ENCODE measurements around the gene SLC39A3.

The SLC39A3 gene

DNA sequence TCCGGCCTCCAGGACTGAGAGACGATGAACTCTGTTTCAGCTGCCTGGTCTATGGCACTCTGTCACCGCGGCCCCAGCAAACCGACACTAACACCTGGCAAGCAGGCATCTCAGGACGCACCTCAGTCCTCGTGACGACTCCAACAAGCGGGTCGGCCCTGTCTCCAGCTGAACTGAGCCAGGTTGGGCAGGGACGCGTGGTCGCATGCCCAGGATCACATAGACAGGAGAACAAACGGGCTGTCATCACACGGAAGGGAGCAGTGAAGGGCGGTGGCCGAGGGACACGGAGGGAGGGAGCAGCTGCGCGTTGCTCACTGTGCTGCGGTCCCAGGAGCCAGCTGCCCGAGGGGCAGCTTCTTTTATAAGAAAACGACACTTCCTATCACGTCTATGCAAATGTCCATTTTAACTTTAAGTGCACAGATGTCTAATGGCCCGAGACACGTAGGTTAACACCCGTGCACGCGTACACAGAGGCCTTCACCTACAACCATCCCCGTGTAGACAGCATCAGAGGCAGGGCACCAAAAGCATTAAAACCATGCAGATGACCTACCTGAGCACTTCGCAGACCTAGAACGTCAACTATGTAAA is 34.4 kb upstream of the SLC39A3 start:
- CTCF ChIA-PET: interaction anchor here (1.1 kb wide), 1 partner anchor 38 kb away, joined by 3 read pairs; no protein-coding TSS in a partner anchor

DNA sequence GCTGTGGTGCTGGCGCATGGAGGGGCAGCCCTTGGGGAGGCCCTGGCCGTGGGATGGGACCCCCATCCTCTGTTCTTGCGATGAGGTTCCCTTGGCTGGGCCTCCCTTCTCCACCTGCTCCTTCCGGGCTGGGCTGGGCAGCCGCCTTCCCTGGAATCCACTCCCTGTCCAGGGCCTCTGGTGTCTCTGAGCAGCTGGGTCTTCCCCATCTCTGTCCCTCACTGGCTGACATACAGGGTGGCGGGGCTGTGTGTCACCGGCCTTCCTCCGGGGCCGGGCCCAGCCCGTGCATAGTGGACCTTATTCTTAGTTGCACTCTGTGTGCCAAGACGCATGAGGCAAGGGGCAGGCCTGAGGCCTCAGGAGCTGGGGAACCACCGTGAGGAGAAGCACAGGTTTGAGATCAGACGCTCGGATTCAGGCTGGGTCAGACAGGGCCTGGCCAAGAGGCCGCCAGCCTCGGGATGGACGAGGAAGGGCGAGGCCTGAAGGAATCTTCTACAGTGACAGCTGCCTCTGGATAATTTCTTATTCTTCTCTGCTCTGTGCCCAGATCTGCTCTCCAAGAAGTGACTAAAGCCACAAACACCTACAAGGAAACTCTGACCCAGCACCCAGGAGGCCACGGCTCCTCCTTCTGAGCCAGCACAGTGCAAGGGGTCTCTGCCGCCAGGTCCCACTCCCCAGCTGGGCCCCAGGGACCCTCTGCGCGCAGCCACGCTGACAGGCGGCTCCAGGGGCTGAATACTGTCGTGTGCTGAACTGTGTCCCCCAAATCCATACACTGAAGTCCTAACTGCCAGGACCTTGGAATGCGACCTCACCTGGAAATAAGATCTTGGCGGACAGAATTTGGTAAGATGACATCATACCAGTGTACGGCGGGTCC is 32.2 kb upstream of the SLC39A3 start:
- ChIA-PET POLR2A (no interaction called here), CTCF (interaction anchor here (0.8 to 3.1 kb wide), 2 partner anchors 9 to 23 kb away, joined by 3 to 26 read pairs; no protein-coding TSS in a partner anchor)
- H3K27me3 ChIP-seq (replicated peaks in 2 of 5; ENCODE audit: control insufficient read depth in 4 of 5, insufficient read depth in 5 of 5, low read length in 4 of 5): no peaks in the 10 kb centered on the region
- DNase-seq: no peak
- 95% methylated on average over 28 of the region's 29 CpGs for WGBS (ENCODE audit: insufficient coverage)
- no peak overlapping the region for H3K4me3 ChIP-seq (ENCODE audit: control insufficient read depth in 1 of 7, extremely low read depth in 1 of 7, insufficient read depth in 4 of 7, low read depth in 2 of 7, low read length in 6 of 7)
- peaks cover 0 to 46% (median 44%) of the 10 kb centered on the region in 4 experiments for H3K4me1 ChIP-seq (ENCODE audit: control extremely low read depth in 1 of 4, control insufficient read depth in 4 of 4, insufficient read depth in 4 of 4, low read length in 3 of 4)
- H3K36me3 ChIP-seq (ENCODE audit: control insufficient read depth in 4 of 4, insufficient read depth in 4 of 4, low read length in 3 of 4): peaks cover 0 to 43% (median 11%) of the 10 kb centered on the region in 4 experiments
- no peaks in the 10 kb centered on the region for H3K9me3 ChIP-seq (ENCODE audit: control extremely low read depth in 1 of 5, control insufficient read depth in 4 of 5, insufficient read depth in 2 of 5, low read depth in 1 of 5, low read length in 4 of 5)
- no peak overlapping the region for H3K27ac ChIP-seq (ENCODE audit: insufficient read depth in 1 of 2, low read depth in 1 of 2, low read length in 2 of 2, poor library complexity in 1 of 2, severe bottlenecking in 2 of 2)

More for the DNA sequence above, 34.4 kb upstream of the SLC39A3 start:
- no peak overlapping the region for H3K27ac ChIP-seq (ENCODE audit: insufficient read depth in 1 of 2, low read depth in 1 of 2, low read length in 2 of 2, poor library complexity in 1 of 2, severe bottlenecking in 2 of 2)
- no peak for DNase-seq
- H3K9me3 ChIP-seq (ENCODE audit: control extremely low read depth in 1 of 5, control insufficient read depth in 4 of 5, insufficient read depth in 2 of 5, low read depth in 1 of 5, low read length in 4 of 5): no peaks in the 10 kb centered on the region
- WGBS (ENCODE audit: insufficient coverage): 96% methylated on average over 31 of the region's 32 CpGs
- no peaks in the 10 kb centered on the region for H3K27me3 ChIP-seq (replicated peaks in 2 of 5; ENCODE audit: control insufficient read depth in 4 of 5, insufficient read depth in 5 of 5, low read length in 4 of 5)
- peaks cover 0 to 44% (median 43%) of the 10 kb centered on the region in 4 experiments for H3K4me1 ChIP-seq (ENCODE audit: control extremely low read depth in 1 of 4, control insufficient read depth in 4 of 4, insufficient read depth in 4 of 4, low read length in 3 of 4)
- POLR2A ChIA-PET: interaction anchor here (0.7 kb wide), 1 partner anchor 405 kb away, joined by 3 read pairs; no protein-coding TSS in a partner anchor
- H3K36me3 ChIP-seq (ENCODE audit: control insufficient read depth in 4 of 4, insufficient read depth in 4 of 4, low read length in 3 of 4): peaks cover 0 to 37% (median 8%) of the 10 kb centered on the region in 4 experiments
- H3K4me3 ChIP-seq (ENCODE audit: control insufficient read depth in 1 of 7, extremely low read depth in 1 of 7, insufficient read depth in 4 of 7, low read depth in 2 of 7, low read length in 6 of 7): no peak overlapping the region

- Histone ChIP-seq H3K27me3 (replicated peaks in 2 of 5; ENCODE audit: control insufficient read depth in 4 of 5, insufficient read depth in 5 of 5, low read length in 4 of 5) (no peaks in the 10 kb centered on the region), H3K4me1 (ENCODE audit: control extremely low read depth in 1 of 4, control insufficient read depth in 4 of 4, insufficient read depth in 4 of 4, low read length in 3 of 4) (peaks cover 0 to 33% (median 32%) of the 10 kb centered on the region in 4 experiments), H3K27ac (ENCODE audit: insufficient read depth in 1 of 2, low read depth in 1 of 2, low read length in 2 of 2, poor library complexity in 1 of 2, severe bottlenecking in 2 of 2) (peak overlapping the region in 1 of 2 experiments; percentile 43), H3K9me3 (ENCODE audit: control extremely low read depth in 1 of 5, control insufficient read depth in 4 of 5, insufficient read depth in 2 of 5, low read depth in 1 of 5, low read length in 4 of 5) (no peaks in the 10 kb centered on the region), H3K36me3 (ENCODE audit: control insufficient read depth in 4 of 4, insufficient read depth in 4 of 4, low read length in 3 of 4) (peaks cover 0 to 54% (median 22%) of the 10 kb centered on the region in 4 experiments), H3K4me3 (ENCODE audit: control insufficient read depth in 1 of 7, extremely low read depth in 1 of 7, insufficient read depth in 4 of 7, low read depth in 2 of 7, low read length in 6 of 7) (peak overlapping the region in 3 of 7 experiments; percentile 43 to 57 (median 52))
- peak; percentile 64 to 94 (median 91) for DNase-seq
- CTCF ChIA-PET: interaction anchor here (0.7 to 3.1 kb wide), 5 partner anchors 10 to 181 kb away, joined by 3 to 26 read pairs (median 3); partner anchors contain the start of gene THOP1
- 64% methylated on average over 32 of the region's 40 CpGs for WGBS (ENCODE audit: insufficient coverage)
- POLR2A ChIA-PET: interaction anchor here (0.5 to 1.1 kb wide), 3 partner anchors 32 to 1217 kb away, joined by 3 to 4 read pairs (median 4); no protein-coding TSS in a partner anchor
These were observed 30.5 kb upstream of the SLC39A3 start for GRCh38 chr19:2770055-2771013.

- Histone ChIP-seq H3K27me3 (replicated peaks in 2 of 5; ENCODE audit: control insufficient read depth in 4 of 5, insufficient read depth in 5 of 5, low read length in 4 of 5) (no peaks in the 10 kb centered on the region), H3K4me1 (ENCODE audit: control extremely low read depth in 1 of 4, control insufficient read depth in 4 of 4, insufficient read depth in 4 of 4, low read length in 3 of 4) (peaks cover 0 to 26% (median 24%) of the 10 kb centered on the region in 4 experiments), H3K36me3 (ENCODE audit: control insufficient read depth in 4 of 4, insufficient read depth in 4 of 4, low read length in 3 of 4) (peaks cover 0 to 62% (median 32%) of the 10 kb centered on the region in 4 experiments), H3K9me3 (ENCODE audit: control extremely low read depth in 1 of 5, control insufficient read depth in 4 of 5, insufficient read depth in 2 of 5, low read depth in 1 of 5, low read length in 4 of 5) (no peaks in the 10 kb centered on the region), H3K27ac (ENCODE audit: insufficient read depth in 1 of 2, low read depth in 1 of 2, low read length in 2 of 2, poor library complexity in 1 of 2, severe bottlenecking in 2 of 2) (no peak overlapping the region), H3K4me3 (ENCODE audit: control insufficient read depth in 1 of 7, extremely low read depth in 1 of 7, insufficient read depth in 4 of 7, low read depth in 2 of 7, low read length in 6 of 7) (no peak overlapping the region)
- 89% methylated on average over 6 of the region's 8 CpGs for WGBS (ENCODE audit: insufficient coverage)
- no peak for DNase-seq
- CTCF ChIA-PET: interaction anchor here (1.1 to 1.4 kb wide), 2 partner anchors 12 to 121 kb away, joined by 4 to 6 read pairs; no protein-coding TSS in a partner anchor
- POLR2A ChIA-PET: no interaction called here
These were observed 29.4 kb upstream of the SLC39A3 start for GRCh38 chr19:2769218-2769617.

- 98% methylated on average over 18 of the region's 29 CpGs for WGBS (ENCODE audit: insufficient coverage)
- DNase-seq: no peak
- no peak overlapping the region for H3K4me3 ChIP-seq (ENCODE audit: control insufficient read depth in 1 of 7, extremely low read depth in 1 of 7, insufficient read depth in 4 of 7, low read depth in 2 of 7, low read length in 6 of 7)
- POLR2A ChIA-PET: no interaction called here
- H3K36me3 ChIP-seq (ENCODE audit: control insufficient read depth in 4 of 4, insufficient read depth in 4 of 4, low read length in 3 of 4): peaks cover 0 to 63% (median 34%) of the 10 kb centered on the region in 4 experiments
- CTCF ChIA-PET: interaction anchor here (1.1 to 1.4 kb wide), 3 partner anchors 13 to 120 kb away, joined by 4 to 6 read pairs (median 4); no protein-coding TSS in a partner anchor
- no peak overlapping the region for H3K27ac ChIP-seq (ENCODE audit: insufficient read depth in 1 of 2, low read depth in 1 of 2, low read length in 2 of 2, poor library complexity in 1 of 2, severe bottlenecking in 2 of 2)
- H3K4me1 ChIP-seq (ENCODE audit: control extremely low read depth in 1 of 4, control insufficient read depth in 4 of 4, insufficient read depth in 4 of 4, low read length in 3 of 4): peaks cover 0 to 26% (median 24%) of the 10 kb centered on the region in 4 experiments
- no peaks in the 10 kb centered on the region for H3K9me3 ChIP-seq (ENCODE audit: control extremely low read depth in 1 of 5, control insufficient read depth in 4 of 5, insufficient read depth in 2 of 5, low read depth in 1 of 5, low read length in 4 of 5)
- H3K27me3 ChIP-seq (replicated peaks in 2 of 5; ENCODE audit: control insufficient read depth in 4 of 5, insufficient read depth in 5 of 5, low read length in 4 of 5): no peaks in the 10 kb centered on the region
These were observed 28.7 kb upstream of the SLC39A3 start for GRCh38 chr19:2768365-2769132.

- ChIA-PET POLR2A (no interaction called here), CTCF (interaction anchor here (1.3 to 1.4 kb wide), 2 partner anchors 17 to 120 kb away, joined by 4 to 6 read pairs; no protein-coding TSS in a partner anchor)
- no peak overlapping the region for H3K4me3 ChIP-seq (ENCODE audit: control insufficient read depth in 1 of 7, extremely low read depth in 1 of 7, insufficient read depth in 4 of 7, low read depth in 2 of 7, low read length in 6 of 7)
- H3K36me3 ChIP-seq (ENCODE audit: control insufficient read depth in 4 of 4, insufficient read depth in 4 of 4, low read length in 3 of 4): peaks cover 0 to 72% (median 38%) of the 10 kb centered on the region in 4 experiments
- 99% methylated on average over 19 of the region's 19 CpGs for WGBS (ENCODE audit: insufficient coverage)
- no peak overlapping the region for H3K27ac ChIP-seq (ENCODE audit: insufficient read depth in 1 of 2, low read depth in 1 of 2, low read length in 2 of 2, poor library complexity in 1 of 2, severe bottlenecking in 2 of 2)
- H3K27me3 ChIP-seq (replicated peaks in 2 of 5; ENCODE audit: control insufficient read depth in 4 of 5, insufficient read depth in 5 of 5, low read length in 4 of 5): no peaks in the 10 kb centered on the region
- no peaks in the 10 kb centered on the region for H3K9me3 ChIP-seq (ENCODE audit: control extremely low read depth in 1 of 5, control insufficient read depth in 4 of 5, insufficient read depth in 2 of 5, low read depth in 1 of 5, low read length in 4 of 5)
- H3K4me1 ChIP-seq (ENCODE audit: control extremely low read depth in 1 of 4, control insufficient read depth in 4 of 4, insufficient read depth in 4 of 4, low read length in 3 of 4): peaks cover 0 to 26% (median 24%) of the 10 kb centered on the region in 4 experiments
- no peak for DNase-seq
These were observed 27.9 kb upstream of the SLC39A3 start for GRCh38 chr19:2767688-2768087.
